Upper lobe of right lung (tissue), 1 donor: ENCODE measurements around the gene DPP7. TPM values are rescaled to one million over a fixed set of nuclear protein-coding genes. Genes with fewer than 3 reads are reported as not detected.

Experiments used
- ATAC-seq: fragments of 200-7000 bp; cut with Tn5 transposase; one replicate; pipeline ENCODE4 v1.9.1; 2020; ENCODE audit warnings: mild to moderate bottlenecking, moderate library complexity
- DNase-seq: peaks from one replicate; pipeline ENCODE4 v3.0.0-alpha.2; 2020
- H3K27ac ChIP-seq: fragments of 200-600 bp; one replicate; pipeline ENCODE4 v1.8.0; 2022
- H3K27me3 ChIP-seq: fragments of 200-600 bp; one replicate; pipeline ENCODE4 v1.8.0; 2022; ENCODE audit warnings: mild to moderate bottlenecking
- H3K36me3 ChIP-seq: fragments of 200-600 bp; one replicate; pipeline ENCODE4 v1.8.0; 2022
- H3K4me1 ChIP-seq: fragments of 200-600 bp; one replicate; pipeline ENCODE4 v1.8.0; 2022
- H3K4me3 ChIP-seq: fragments of 200-600 bp; one replicate; pipeline ENCODE4 v1.8.0; 2022; ENCODE audit warnings: mild to moderate bottlenecking
- H3K9me3 ChIP-seq: fragments of 200-600 bp; one replicate; pipeline ENCODE4 v1.8.0; 2022
- intact Hi-C: fragments of 100-400 bp; cut with DNase I; formaldehyde crosslinking; loops from one replicate; pipeline ENCODE4 v1.11.0; 2022
- total RNA-seq: library from RNA; stranded (reverse); fragmentation: NEBNext Ultra II Directional; extraction: Animal tissue kit (Norgen Biotek cat#: 25700); gene quantifications from one replicate; pipeline ENCODE4 v1.2.1, GENCODE V29; 2021
- TF ChIP-seq, protein P1 (sequence below): fragments of 200-600 bp; IDR thresholded peaks from one replicate; pipeline ENCODE4 v1.8.0; 2022; ENCODE audit warnings: antibody characterized with exemption
- donor health status: DM: no; HTN: yes; CAD: no; lungs with severe emphysema.

Gene DPP7
- total RNA-seq, 1 donor from 2014 or later = 183 TPM

DNA sequence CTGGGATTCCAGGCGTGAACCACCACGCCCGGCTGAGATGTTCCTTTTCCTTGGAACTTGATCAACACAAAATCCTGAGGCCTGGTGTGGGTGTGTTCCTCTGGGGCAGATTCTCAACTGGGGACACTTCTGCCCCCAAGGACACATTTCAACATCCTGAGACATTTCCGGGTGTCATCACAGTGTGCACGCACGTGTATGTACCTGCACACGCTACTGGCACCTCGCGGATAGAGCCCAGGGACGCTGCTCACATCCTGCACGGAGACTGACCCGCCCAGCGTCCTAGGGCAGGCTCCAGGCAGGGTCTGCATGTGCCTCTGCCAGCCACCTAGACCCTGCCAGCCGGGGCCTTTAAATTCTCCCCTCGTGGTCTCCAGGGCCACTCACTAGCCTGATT is 52.1 kb downstream of the DPP7 start:
- no peak for ATAC-seq
- no peaks in the 10 kb centered on the region for H3K9me3 ChIP-seq
- no peak overlapping the region for H3K4me3 ChIP-seq
- no peaks in the 10 kb centered on the region for H3K27me3 ChIP-seq
- H3K27ac ChIP-seq = no peak overlapping the region
- DNase-seq = no peak
- TF ChIP-seq, protein P1, sequence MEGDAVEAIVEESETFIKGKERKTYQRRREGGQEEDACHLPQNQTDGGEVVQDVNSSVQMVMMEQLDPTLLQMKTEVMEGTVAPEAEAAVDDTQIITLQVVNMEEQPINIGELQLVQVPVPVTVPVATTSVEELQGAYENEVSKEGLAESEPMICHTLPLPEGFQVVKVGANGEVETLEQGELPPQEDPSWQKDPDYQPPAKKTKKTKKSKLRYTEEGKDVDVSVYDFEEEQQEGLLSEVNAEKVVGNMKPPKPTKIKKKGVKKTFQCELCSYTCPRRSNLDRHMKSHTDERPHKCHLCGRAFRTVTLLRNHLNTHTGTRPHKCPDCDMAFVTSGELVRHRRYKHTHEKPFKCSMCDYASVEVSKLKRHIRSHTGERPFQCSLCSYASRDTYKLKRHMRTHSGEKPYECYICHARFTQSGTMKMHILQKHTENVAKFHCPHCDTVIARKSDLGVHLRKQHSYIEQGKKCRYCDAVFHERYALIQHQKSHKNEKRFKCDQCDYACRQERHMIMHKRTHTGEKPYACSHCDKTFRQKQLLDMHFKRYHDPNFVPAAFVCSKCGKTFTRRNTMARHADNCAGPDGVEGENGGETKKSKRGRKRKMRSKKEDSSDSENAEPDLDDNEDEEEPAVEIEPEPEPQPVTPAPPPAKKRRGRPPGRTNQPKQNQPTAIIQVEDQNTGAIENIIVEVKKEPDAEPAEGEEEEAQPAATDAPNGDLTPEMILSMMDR = no peak
- H3K36me3 ChIP-seq = no peaks in the 10 kb centered on the region
- intact Hi-C loops = no loop called here
- no peaks in the 10 kb centered on the region for H3K4me1 ChIP-seq

Other genes with a start within 250 kb of the DPP7 start
- 250 TPM for gene EDF1, start 248.4 kb downstream of the DPP7 start, total RNA-seq
- 14.8 TPM for gene TRAF2, start 228.2 kb downstream of the DPP7 start, total RNA-seq
- 91.2 TPM for gene FBXW5, start 170.0 kb downstream of the DPP7 start, total RNA-seq
- 1.1 TPM for gene C8G, start 169.5 kb downstream of the DPP7 start, total RNA-seq
- gene LCN12, start 162.5 kb downstream of the DPP7 start, total RNA-seq = 2.6 TPM
- 477 TPM for gene PTGDS, start 137.2 kb downstream of the DPP7 start, total RNA-seq
- gene LCNL1, start 131.7 kb downstream of the DPP7 start, total RNA-seq = 5.1 TPM
- 53.1 TPM for gene PAXX, start 122.3 kb downstream of the DPP7 start, total RNA-seq
- gene CLIC3, start 118.2 kb downstream of the DPP7 start, total RNA-seq = 80.7 TPM
- gene ABCA2, start 86.5 kb downstream of the DPP7 start, total RNA-seq = 44.3 TPM
- 0.81 TPM for gene FUT7, start 82.6 kb downstream of the DPP7 start, total RNA-seq
- 152 TPM for gene NPDC1, start 68.6 kb downstream of the DPP7 start, total RNA-seq
- 0.41 TPM for gene ENTPD2, start 60.7 kb downstream of the DPP7 start, total RNA-seq
- 0.84 TPM for gene SAPCD2, start 44.2 kb downstream of the DPP7 start, total RNA-seq
- 30.7 TPM for gene UAP1L1, start 37.2 kb downstream of the DPP7 start, total RNA-seq
- 39.4 TPM for gene MAN1B1, start 27.7 kb downstream of the DPP7 start, total RNA-seq
- 0.64 TPM for gene GRIN1, start 24.4 kb upstream of the DPP7 start, total RNA-seq
- gene LRRC26, start 55.3 kb upstream of the DPP7 start, total RNA-seq = not detected
- not detected for gene TMEM210, start 57.3 kb upstream of the DPP7 start, total RNA-seq
- gene ANAPC2, start 73.8 kb upstream of the DPP7 start, total RNA-seq = 51.4 TPM
- gene SSNA1, start 73.9 kb upstream of the DPP7 start, total RNA-seq = 55.5 TPM
- 22.3 TPM for gene TPRN, start 86.0 kb upstream of the DPP7 start, total RNA-seq
- gene TMEM203, start 90.9 kb upstream of the DPP7 start, total RNA-seq = 28.7 TPM
- 16.7 TPM for gene NDOR1, start 91.0 kb upstream of the DPP7 start, total RNA-seq
- gene RNF208, start 107.5 kb upstream of the DPP7 start, total RNA-seq = 6.7 TPM
- 0.41 TPM for gene CYSRT1, start 110.4 kb upstream of the DPP7 start, total RNA-seq
- gene RNF224, start 112.8 kb upstream of the DPP7 start, total RNA-seq = 0.35 TPM
- gene SLC34A3, start 116.2 kb upstream of the DPP7 start, total RNA-seq = 0.23 TPM
- gene TUBB4B, start 126.6 kb upstream of the DPP7 start, total RNA-seq = 191 TPM
- gene STPG3, start 136.6 kb upstream of the DPP7 start, total RNA-seq = not detected
- gene NELFB, start 140.6 kb upstream of the DPP7 start, total RNA-seq = 47.2 TPM
- 27.4 TPM for gene TOR4A, start 163.0 kb upstream of the DPP7 start, total RNA-seq
- 21.5 TPM for gene NRARP, start 187.5 kb upstream of the DPP7 start, total RNA-seq